GM19239 (cell line): ENCODE data around the gene TTR.
A peak's percentile ranks its signal among the peaks of the same experiment; 100 is the strongest.

ENCODE experiments used
- DNase-seq: peaks from one replicate; pipeline ENCODE4 v3.0.0; 2011; ENCODE audit warnings: low spot score; ENCODE audit not compliant: insufficient read length
- FAIRE-seq: peaks from 2 replicates; lab custom pipeline; 2011; peaks lifted over from hg19 to GRCh38; lab: Jason Lieb, UNC

Gene TTR

GRCh38 chr18:31578126-31578525 lies 13.6 kb upstream of the TTR start:
- FAIRE-seq = no peak
- no peak for DNase-seq

- no peak for DNase-seq
- no peak for FAIRE-seq
These were observed 12.3 kb upstream of the TTR start for GRCh38 chr18:31579375-31579774.

DNA sequence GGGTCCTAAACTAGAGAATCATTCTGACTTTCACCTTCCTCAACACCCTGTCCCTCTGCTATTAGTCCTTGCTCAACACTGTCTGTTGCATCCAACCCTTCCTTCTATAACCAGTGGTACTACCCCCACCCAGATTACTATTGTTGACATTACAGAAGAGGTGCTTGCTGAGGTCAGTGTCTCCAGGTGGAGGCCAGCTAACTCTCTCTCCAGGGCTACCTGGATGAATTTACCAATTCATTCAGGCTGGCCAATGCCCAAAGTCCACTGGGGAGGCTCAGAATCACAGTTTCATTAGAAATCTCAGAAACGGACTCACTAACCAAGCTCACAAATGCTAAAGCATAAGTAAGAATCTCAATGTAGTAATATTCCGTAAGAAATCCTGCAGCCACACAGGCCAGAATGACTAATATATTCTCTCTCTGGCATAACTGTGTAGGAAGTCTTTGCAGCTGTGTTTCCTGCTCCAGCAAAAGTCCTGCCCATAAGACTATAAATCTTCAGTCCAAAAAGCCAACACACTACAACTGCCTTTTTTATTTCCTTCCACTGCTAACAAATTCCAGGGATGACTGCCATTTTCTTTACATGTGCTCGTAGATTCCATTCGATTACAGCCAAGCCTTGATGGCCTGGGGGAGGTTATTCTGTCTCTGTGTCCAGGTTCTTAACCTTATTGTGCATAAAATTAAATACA lies 10.0 kb upstream of the TTR start:
- no peak for FAIRE-seq
- DNase-seq = no peak

GRCh38 chr18:31583185-31583854 lies 8.4 kb upstream of the TTR start:
- FAIRE-seq (no peak), DNase-seq (no peak)

- FAIRE-seq (no peak), DNase-seq (no peak)
These were observed 5.7 kb upstream of the TTR start for GRCh38 chr18:31585991-31586390.

DNA sequence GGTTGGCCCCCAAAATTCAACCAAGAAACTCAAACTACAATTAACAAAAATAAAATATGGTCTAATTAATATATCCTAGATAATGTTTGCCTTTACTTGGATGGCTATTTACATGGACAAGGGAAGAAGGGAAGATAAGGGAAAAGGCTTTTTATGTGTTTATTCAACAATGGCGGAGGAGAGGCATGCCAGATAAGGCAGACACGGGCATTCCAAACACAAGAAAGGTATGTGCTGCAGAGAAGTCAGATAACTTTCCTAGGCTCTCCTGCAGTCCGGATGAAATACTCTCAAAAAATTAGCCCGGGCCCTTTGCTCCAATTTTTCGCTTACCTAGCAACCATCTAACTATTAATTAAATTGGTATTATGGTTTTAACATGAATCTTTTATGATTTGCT lies 5.1 kb upstream of the TTR start:
- DNase-seq (no peak), FAIRE-seq (no peak)

GRCh38 chr18:31587529-31587928 lies 4.1 kb upstream of the TTR start:
- DNase-seq (no peak), FAIRE-seq (no peak)

- no peak for FAIRE-seq
These were observed 1.1 kb upstream of the TTR start for GRCh38 chr18:31590570-31590969.

GRCh38 chr18:31591113-31591512 lies 564 bp upstream of the TTR start:
- no peak for DNase-seq
- FAIRE-seq = no peak

More at GRCh38 chr18:31590570-31590969, 1.1 kb upstream of the TTR start:
- DNase-seq = no peak

- FAIRE-seq = no peak
- no peak for DNase-seq
These were observed 955 bp downstream of the TTR start for GRCh38 chr18:31592506-31593157.

DNA sequence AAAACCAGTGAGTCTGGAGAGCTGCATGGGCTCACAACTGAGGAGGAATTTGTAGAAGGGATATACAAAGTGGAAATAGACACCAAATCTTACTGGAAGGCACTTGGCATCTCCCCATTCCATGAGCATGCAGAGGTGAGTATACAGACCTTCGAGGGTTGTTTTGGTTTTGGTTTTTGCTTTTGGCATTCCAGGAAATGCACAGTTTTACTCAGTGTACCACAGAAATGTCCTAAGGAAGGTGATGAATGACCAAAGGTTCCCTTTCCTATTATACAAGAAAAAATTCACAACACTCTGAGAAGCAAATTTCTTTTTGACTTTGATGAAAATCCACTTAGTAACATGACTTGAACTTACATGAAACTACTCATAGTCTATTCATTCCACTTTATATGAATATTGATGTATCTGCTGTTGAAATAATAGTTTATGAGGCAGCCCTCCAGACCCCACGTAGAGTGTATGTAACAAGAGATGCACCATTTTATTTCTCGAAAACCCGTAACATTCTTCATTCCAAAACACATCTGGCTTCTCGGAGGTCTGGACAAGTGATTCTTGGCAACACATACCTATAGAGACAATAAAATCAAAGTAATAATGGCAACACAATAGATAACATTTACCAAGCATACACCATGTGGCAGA lies 3.6 kb downstream of the TTR start:
- DNase-seq (no peak), FAIRE-seq (no peak)

DNA sequence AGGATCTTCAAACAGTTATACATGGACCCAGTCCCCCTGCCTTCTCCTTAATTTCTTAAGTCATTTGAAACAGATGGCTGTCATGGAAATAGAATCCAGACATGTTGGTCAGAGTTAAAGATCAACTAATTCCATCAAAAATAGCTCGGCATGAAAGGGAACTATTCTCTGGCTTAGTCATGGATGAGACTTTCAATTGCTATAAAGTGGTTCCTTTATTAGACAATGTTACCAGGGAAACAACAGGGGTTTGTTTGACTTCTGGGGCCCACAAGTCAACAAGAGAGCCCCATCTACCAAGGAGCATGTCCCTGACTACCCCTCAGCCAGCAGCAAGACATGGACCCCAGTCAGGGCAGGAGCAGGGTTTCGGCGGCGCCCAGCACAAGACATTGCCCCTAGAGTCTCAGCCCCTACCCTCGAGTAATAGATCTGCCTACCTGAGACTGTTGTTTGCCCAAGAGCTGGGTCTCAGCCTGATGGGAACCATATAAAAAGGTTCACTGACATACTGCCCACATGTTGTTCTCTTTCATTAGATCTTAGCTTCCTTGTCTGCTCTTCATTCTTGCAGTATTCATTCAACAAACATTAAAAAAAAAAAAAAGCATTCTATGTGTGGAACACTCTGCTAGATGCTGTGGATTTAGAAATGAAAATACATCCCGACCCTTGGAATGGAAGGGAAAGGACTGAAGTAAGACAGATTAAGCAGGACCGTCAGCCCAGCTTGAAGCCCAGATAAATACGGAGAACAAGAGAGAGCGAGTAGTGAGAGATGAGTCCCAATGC lies 4.6 kb downstream of the TTR start:
- FAIRE-seq = no peak
- DNase-seq = no peak

DNA sequence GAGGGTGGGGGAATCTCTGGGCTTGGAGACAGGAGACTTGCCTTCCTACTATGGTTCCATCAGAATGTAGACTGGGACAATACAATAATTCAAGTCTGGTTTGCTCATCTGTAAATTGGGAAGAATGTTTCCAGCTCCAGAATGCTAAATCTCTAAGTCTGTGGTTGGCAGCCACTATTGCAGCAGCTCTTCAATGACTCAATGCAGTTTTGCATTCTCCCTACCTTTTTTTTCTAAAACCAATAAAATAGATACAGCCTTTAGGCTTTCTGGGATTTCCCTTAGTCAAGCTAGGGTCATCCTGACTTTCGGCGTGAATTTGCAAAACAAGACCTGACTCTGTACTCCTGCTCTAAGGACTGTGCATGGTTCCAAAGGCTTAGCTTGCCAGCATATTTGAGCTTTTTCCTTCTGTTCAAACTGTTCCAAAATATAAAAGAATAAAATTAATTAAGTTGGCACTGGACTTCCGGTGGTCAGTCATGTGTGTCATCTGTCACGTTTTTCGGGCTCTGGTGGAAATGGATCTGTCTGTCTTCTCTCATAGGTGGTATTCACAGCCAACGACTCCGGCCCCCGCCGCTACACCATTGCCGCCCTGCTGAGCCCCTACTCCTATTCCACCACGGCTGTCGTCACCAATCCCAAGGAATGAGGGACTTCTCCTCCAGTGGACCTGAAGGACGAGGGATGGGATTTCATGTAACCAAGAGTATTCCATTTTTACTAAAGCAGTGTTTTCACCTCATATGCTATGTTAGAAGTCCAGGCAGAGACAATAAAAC lies 6.5 kb downstream of the TTR start:
- FAIRE-seq (no peak), DNase-seq (no peak)

DNA sequence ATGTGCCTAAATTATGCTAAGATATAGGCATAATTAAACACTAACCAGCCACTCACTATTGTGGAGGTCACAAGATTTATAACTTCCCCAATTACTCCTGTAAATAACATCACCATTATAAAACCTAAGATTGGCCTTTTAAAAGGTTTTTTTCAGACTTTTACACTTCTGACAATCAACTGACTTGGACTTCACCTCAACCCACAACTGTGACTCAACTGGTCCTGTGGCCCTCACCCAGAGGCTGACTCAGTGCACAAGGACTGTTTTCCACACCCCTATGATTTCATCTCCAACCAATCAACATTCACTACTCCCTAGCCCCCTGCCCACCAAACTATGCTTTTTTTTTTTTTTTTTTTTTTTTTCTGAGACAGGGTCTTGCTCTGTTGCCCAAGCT lies 11.6 kb downstream of the TTR start:
- FAIRE-seq = no peak
- DNase-seq = no peak

GRCh38 chr18:31606265-31606664 lies 14.6 kb downstream of the TTR start:
- no peak for FAIRE-seq
- DNase-seq = no peak

- FAIRE-seq (no peak), DNase-seq (no peak)
These were observed 15.7 kb downstream of the TTR start for GRCh38 chr18:31607384-31607783.

DNA sequence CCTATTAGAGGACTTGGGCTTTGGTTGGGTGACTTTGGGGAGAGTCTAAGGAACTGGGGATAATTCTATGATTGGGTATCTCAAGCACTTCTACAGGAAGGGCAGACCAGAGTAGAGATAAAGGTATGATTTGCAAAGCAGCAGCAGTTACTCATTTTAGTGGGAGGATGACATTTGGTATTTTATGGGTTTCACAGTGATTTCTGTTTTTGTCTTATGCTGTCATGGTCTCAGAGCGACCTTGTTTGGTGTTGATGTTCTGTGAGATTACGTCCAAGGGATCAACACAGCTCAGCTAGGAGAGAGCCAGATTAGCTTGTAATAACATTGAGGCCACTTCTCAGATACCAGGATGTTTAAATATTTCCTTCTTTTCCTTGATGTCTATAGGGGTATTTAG lies 18.2 kb downstream of the TTR start:
- peak; percentile 42 for FAIRE-seq

GRCh38 chr18:31610286-31611205 lies 18.9 kb downstream of the TTR start:
- no peak for DNase-seq

More for the DNA sequence above, 18.2 kb downstream of the TTR start:
- no peak for DNase-seq

More at GRCh38 chr18:31610286-31611205, 18.9 kb downstream of the TTR start:
- no peak for FAIRE-seq
